ENCODE measurements around the gene ADD1.

ADD1 gene

DNA sequence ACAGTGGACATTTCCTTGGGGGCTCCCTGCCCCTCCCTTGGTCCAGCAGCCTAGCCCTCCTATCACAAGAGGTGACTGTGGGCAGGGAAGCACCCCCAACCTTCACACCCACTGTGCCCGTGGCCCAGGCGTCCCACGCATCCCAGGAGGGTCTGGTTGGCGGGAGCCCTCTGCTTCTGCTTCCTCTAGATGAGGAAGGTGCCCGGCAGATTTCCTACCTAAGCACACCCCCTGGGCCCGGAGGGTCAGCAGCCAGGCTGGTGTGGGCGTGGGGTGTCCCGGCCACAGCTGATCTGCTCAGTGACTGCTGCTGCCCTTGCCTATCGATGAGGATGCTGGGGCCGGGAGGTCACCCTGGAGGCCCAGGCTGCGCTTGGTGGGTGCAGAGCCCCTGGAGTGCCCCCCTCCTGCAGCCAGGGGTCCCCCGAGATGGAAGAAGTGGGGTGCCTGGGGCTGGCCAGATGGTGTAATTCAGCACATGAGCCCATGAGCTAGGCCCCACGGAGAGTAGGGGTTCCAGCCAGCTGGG, 38.6 kb upstream of the ADD1 start:
- DNase-seq (ENCODE audit: low spot score), result no peak

DNA sequence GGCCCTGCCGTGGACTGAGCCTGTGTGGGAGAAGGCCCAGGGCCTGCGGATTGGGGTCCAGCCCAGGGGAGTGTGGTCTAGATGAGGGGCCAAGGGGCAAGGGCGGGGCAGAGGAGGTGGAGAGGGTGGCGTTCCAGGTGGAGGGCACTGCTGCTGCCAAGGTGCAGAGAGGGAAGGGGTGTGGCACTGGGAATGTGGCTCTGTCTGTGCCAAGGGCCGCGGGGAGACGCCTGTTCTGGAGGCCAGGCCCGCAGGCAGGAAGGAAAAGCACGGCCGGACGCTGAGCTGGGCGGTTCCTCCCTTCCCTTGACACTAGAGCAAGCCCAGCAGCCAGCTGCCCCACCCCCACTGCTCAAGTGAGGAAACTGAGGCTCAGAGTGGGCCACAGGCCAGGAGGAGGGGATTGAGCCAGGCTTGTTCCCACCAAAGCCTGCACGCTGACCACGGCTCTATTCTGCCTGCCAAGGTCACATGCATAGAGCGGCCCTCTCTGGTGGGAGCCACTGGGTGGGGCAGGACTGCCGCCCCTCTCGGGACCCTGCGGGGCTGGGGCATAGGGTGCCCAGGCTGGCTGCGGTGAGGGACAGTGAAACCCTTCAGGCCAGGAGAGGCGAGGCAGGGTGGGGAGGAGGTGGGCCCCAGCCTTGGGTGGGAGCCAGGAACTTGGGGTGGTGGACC, 37.8 kb upstream of the ADD1 start:
- no peak for DNase-seq (ENCODE audit: low spot score)

GRCh38 chr4:2806390-2807355, 37.0 kb upstream of the ADD1 start:
- no peak for DNase-seq (ENCODE audit: low spot score)

GRCh38 chr4:2807571-2807970, 36.1 kb upstream of the ADD1 start:
- no peak for DNase-seq (ENCODE audit: low spot score)

DNA sequence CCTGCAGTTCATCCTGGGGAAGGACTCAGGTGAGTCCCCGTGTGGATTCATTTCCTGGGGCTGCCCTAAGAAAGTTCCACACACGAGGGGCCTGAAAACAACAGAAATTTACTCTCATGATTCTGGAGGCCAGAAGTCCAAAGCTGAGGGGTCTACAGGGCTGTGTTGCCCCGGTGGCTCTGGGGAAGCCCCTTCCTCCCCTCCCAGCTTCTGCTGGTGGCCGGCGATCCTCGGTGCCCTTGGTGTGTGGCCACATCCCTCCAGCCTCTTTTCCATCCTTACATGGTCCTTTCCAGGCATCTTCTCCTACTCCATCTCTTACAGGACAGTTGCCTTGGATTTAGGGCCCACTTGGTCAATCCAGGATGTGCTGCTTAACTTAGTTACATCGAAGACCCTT, 35.6 kb upstream of the ADD1 start:
- no peak for DNase-seq (ENCODE audit: low spot score)

DNA sequence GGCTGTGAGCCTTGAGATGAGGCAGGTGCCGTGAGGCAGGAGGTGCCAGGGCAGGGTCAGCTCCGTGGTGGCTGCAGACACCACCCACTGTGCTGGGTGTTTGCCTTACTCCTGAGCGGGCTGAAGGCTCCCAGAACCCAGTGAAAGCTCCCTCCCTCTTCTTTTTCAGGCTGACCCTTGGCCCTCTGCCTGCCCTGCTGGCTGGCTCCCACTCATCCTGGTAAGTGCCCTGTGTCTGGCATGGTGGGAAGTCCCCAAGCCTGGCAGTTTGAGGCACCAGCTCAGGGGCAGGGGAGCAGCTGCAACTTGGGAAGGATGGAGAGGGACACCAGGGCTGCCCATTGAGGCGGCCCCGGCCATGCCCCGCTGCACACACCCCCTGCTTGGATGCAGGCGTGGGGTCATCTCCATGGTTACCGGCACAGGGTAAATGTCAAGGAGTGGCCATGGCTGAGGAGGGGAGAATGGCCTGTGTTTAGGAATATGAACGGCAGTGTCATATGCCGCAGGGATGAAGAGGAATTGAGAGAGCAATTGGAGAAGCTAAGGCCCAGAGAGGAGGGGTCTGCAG, 33.9 kb upstream of the ADD1 start:
- DNase-seq (ENCODE audit: low spot score), result no peak

GRCh38 chr4:2810388-2810787, 33.3 kb upstream of the ADD1 start:
- DNase-seq (ENCODE audit: low spot score), result no peak

DNA sequence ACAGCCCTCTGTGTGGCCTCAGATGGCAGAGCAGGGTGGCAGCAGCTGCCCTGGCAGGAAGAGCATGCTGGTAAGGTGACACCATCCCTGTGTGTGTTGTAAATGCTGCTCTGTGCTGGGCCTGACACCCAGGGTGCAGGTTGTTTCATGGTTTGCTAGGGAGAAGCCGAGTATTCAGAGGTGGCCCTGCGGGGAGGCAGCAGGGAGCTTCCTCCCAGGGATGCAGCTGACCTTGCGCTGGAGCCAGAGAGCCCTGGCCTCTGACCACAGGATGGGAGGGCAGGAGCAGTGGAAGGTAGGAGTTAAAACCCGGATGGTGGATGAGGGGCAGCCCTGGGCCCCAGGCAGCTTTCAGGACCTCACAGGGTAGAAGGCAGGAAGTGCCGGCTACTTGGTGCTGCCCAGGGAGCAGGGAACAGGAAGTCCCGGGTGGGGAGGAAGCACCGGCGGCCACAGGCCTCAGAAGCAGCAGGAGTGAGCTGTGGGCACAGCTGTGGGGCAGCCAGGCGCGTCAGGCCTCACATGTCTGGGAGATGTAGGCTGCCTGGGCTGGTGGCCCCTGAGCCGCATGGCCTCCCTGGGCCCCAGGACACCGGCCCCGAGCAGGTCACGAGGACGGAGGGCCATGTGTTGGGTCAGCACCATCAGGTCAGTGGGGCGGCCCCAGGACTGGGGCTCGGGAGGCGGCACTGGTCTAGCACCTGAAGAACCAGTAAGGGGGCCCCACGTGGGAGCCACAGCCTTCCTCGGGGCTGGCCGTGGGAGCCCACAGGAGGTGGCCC, 31.6 kb upstream of the ADD1 start:
- DNase-seq (ENCODE audit: low spot score), result peak; percentile 50

DNA sequence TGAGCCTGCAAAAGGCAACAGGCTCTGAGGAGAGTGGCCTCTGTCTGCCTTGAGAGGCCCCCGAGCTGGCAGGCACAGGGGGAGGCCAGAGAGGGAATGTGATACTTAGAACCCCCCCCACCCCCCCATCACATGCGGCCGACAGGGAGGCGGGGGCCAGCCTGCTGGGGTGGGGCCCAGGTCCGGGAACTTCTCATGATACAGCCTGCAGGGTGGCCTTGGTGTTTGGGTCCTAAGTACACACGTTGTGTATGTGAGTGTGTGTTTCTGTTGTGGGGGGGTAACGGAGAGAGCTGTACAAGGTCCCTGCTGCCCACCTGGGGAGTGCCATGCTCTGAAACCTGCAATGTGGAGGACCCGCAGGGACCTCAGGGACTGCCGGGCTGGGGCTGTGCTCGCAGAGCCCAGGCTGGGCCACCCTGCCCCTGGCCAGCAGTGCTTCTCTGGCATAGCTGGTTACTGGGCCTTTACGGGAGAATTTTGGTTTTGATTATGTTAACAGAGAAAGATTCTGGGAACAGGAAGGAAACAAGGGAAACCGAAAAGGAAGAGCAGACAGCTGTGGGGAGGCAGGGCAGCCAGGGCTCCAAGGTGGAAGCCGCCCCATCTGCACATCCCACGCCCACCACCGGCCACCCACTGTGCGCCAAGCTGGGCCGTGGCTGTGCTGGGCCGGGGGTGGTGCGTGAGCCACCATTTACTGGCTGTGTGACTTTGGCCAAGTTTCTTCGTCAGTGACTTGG, 30.9 kb upstream of the ADD1 start:
- DNase-seq (ENCODE audit: low spot score), result no peak

- DNase-seq (ENCODE audit: low spot score), result no peak
These were observed 29.9 kb upstream of the ADD1 start for GRCh38 chr4:2813446-2814405.

DNA sequence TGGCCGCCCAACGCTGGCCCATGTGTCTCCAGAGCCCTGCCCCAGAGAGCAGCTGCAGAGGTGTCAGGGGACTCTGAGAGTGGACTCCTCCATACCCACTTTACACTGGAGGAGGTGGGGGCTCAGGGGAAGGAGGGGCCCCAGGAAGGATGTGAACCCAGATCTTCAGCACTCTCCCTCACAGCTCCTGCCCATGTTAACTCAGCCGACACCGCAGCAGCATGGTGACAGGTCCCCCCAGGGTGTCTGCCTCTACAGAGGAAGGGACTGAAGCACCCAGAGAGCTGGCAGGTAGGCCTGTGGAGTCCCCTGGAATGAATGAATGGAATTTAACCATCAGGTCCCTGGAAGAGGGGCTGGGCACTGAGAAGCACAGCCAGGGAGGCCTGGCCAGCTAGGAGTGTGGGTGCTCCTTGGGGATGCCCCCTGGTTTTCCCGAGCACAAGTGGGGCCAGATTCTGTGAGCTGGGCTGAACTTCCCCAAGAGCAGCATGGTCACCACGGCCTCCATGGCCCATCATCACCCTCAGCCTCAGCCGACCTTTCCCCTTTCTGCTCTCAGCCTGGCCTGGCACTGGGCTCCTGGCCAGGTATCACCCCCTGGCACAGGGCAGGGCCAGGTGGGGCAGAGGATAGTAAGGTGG, 28.9 kb upstream of the ADD1 start:
- no peak for DNase-seq (ENCODE audit: low spot score)

DNA sequence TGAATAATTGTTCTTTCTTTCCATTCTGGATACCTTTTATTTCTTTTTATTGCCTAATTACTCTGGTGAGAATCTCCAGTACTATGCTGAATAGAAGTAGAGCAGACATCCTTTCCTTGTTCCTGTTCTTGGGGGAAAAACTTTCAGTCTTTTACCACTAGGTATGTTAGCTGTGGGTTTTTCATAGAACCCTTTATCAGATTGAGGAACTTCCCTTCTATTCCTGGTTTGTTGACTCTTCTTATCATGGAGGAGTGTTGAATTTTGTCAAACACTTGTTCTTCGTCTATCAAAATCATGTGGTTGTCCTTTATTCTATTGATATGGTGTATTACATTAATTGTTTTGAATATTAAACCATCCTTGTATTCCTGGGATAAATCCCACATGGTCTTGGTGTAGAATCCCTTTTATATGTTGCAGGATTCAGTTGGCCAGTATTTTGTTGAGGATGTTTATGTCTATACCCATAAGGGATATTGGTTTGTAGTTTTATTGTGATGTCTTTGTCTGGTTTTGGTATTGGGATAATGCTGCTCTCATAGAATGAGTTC, 27.2 kb upstream of the ADD1 start:
- no peak for DNase-seq (ENCODE audit: low spot score)

DNA sequence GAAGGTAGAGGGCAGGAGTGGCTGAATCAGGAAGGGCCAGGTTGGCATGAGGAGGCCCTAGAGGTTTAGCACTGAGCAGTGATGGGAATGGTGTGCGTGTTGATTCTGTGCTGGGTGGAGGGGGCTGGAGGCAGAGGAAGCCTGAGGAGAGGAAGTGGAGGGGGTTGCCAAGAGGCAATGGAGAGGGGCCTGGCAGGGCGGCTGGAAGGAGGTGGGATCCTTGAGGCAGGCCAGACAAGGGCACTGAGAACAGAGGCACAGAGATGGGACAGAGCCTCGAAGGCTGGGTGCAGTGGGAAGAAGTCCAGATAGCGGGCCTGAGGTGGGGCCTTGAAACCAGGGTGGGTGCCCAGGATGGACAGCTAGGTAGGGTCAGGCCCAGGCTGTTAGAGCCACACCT, 26.5 kb upstream of the ADD1 start:
- DNase-seq (ENCODE audit: low spot score), result no peak

GRCh38 chr4:2817701-2818350, 25.8 kb upstream of the ADD1 start:
- no peak for DNase-seq (ENCODE audit: low spot score)

GRCh38 chr4:2818351-2818939, 25.2 kb upstream of the ADD1 start:
- DNase-seq (ENCODE audit: low spot score), result no peak

DNA sequence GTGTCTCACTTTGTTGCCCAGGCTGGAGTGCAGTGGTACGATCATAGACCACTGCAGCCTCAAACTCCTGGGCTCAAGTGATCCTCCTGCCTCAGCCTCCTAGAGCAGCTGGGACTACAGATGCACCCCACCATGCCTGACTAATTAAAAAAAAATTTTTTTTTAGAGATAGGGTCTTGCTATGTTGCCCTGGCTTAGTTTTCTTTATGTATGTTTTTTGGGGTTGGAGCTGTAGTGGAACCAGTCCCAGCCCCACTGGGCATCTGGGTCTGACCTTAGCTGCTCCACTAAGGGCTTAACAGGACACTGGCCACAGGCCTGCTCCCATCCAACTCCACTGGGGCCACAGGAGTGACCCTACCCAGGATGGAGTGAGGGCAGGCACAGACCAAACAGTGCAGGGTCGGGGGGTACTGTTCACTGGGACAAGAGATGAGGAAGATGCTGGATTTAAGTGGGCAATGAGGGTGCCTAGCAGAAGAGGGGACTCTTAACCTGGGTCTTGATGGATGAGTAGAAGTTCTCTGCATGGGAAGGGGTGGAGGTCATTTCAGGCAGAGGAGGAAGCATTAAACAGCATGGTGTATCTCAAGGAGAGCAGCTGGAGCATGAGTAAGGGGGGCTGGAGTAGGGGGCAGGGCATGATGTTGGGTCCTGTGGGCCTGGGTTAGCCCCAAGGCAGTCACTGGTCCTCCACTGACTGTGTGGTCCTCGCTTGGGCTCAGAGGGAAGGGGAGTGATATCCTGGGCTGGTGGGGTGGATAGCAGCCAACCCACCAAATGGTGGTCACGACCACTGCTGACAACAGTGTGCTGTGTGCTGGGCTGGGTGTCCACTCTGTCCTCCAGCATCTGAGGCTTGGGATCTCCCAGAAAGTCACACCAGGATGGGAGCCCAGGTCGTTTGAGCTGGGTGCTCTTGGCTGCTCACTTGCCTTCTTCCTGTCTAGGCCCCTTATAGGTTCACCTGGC, 24.1 kb upstream of the ADD1 start:
- no peak for DNase-seq (ENCODE audit: low spot score)

Data from CD4-positive, alpha-beta T cell treated with Interleukin-15 for 4 hours (primary cell).